Erythroblast (primary cell): ENCODE measurements around the gene CYB5D1.

ENCODE experiments used
- GATA1 ChIP-seq: IDR thresholded peaks from 2 replicates; pipeline ENCODE4 v1.6.1; 2011; ENCODE audit warnings: low read depth, mild to moderate bottlenecking, control low read depth, low read length, moderate library complexity
- POLR2A ChIP-seq: IDR thresholded peaks from 2 replicates; pipeline ENCODE4 v1.6.1; 2011; ENCODE audit warnings: mild to moderate bottlenecking, low read length

DNA sequence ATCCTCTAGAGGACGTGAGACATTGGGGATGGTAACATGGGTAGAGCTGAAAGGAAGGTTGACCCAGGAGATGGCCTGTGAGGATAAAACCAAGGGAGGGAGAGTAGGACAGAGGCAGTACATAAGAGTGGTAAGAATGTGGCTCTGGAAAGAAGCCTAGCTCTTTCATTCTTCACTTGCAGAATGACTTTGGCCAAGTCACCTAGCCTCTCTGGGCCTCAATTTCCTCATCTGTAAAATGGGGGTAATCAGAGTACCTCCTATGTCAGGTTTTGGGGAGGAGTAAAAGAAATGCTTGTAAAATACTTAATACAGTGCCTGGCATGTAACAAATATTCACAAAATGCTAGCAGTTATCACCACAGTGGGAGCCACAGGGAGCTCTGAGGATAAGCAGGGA lies 16.9 kb upstream of the CYB5D1 start:
- TF ChIP-seq POLR2A (no peak), GATA1 (no peak)
